B cell (primary cell): ENCODE data around the gene CYP4F11.

Experiments
- EZH2 ChIP-seq: IDR thresholded peaks from 2 replicates; pipeline ENCODE4 v1.6.1; 2012; ENCODE audit warnings: borderline replicate concordance, low read depth, mild to moderate bottlenecking, moderate library complexity, low read length; ENCODE audit not compliant: insufficient read depth, poor library complexity, severe bottlenecking
- TF ChIP-seq, protein P1 (sequence below): fragments of 200-600 bp; IDR thresholded peaks from one replicate; pipeline ENCODE4 v1.8.0; 2022; ENCODE audit warnings: antibody characterized with exemption, mild to moderate bottlenecking

DNA sequence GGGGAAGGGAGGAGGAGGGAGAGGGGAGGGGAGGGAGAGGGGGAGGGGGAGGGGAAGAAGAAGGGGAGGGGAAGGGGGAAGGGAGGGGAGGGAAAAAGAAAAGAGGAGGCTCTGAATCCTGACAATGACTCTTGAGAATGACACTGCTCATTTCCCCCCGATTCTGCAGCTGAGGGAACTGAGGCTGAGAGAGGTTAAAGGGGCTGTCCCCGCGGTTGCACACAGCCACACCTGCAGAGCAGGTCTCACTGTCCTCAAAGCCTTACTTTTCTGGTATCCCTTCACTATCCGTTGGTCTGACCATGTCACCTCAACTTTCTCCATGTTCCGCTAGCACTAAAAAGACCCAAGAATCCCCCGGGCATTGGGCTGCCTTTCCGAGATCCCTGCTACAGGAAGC lies 71.9 kb downstream of the CYP4F11 start:
- TF ChIP-seq, protein P1, sequence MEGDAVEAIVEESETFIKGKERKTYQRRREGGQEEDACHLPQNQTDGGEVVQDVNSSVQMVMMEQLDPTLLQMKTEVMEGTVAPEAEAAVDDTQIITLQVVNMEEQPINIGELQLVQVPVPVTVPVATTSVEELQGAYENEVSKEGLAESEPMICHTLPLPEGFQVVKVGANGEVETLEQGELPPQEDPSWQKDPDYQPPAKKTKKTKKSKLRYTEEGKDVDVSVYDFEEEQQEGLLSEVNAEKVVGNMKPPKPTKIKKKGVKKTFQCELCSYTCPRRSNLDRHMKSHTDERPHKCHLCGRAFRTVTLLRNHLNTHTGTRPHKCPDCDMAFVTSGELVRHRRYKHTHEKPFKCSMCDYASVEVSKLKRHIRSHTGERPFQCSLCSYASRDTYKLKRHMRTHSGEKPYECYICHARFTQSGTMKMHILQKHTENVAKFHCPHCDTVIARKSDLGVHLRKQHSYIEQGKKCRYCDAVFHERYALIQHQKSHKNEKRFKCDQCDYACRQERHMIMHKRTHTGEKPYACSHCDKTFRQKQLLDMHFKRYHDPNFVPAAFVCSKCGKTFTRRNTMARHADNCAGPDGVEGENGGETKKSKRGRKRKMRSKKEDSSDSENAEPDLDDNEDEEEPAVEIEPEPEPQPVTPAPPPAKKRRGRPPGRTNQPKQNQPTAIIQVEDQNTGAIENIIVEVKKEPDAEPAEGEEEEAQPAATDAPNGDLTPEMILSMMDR: no peak
- TF ChIP-seq EZH2: no peak
